Glomerular endothelial cell (primary cell): Measurements from ENCODE around the gene RBM28. TPM values are rescaled to one million over a fixed set of nuclear protein-coding genes. Genes with fewer than 3 reads are reported as not detected.

Source experiments
- DNase-seq: peaks from one replicate; pipeline ENCODE4 v3.0.0-alpha.2; 2011; ENCODE audit warnings: low read depth, low spot score; ENCODE audit errors: extremely low read depth
- total RNA-seq: library from RNA; depleted of rRNA; stranded (reverse); fragments of >200 nt; gene quantifications from 2 replicates; pipeline ENCODE4 v1.2.3, GENCODE V29; 2015

The RBM28 gene
- total RNA-seq, 1 donor from 2014 or later, result 24.1 TPM

GRCh38 chr7:128263420-128263819 is 80.3 kb downstream of the RBM28 start:
- no peak for DNase-seq

- no peak for DNase-seq
Observed at GRCh38 chr7:128262273-128263028, 81.3 kb downstream of the RBM28 start.

- no peak for DNase-seq
Observed at GRCh38 chr7:128260069-128260795, 83.5 kb downstream of the RBM28 start.

- no peak for DNase-seq
Observed at GRCh38 chr7:128259131-128260061, 84.3 kb downstream of the RBM28 start.

- no peak for DNase-seq
Observed at GRCh38 chr7:128257458-128257857, 86.2 kb downstream of the RBM28 start.

- no peak for DNase-seq
Observed at GRCh38 chr7:128255271-128255670, 88.4 kb downstream of the RBM28 start.

- no peak for DNase-seq
Observed at GRCh38 chr7:128254470-128254869, 89.2 kb downstream of the RBM28 start.

- DNase-seq, result no peak
Observed at GRCh38 chr7:128253701-128254100, 90.0 kb downstream of the RBM28 start.

GRCh38 chr7:128251337-128251736 is 92.4 kb downstream of the RBM28 start:
- no peak for DNase-seq

Other genes with a start within 250 kb of the RBM28 start
- not detected in 2 replicates for gene LEP, start 102.6 kb downstream of the RBM28 start, total RNA-seq
- gene PRRT4, start 17.8 kb upstream of the RBM28 start, total RNA-seq, result 0.35 TPM in 1 of 2 replicates, not detected in the other
- gene IMPDH1, start 66.1 kb upstream of the RBM28 start, total RNA-seq, result 83.0 and 121 TPM in 2 replicates
- gene HILPDA, start 112.0 kb upstream of the RBM28 start, total RNA-seq, result 11.6 and 16.6 TPM in 2 replicates
- gene METTL2B, start 132.8 kb upstream of the RBM28 start, total RNA-seq, result 21.0 and 21.8 TPM in 2 replicates